Chondrocyte (in vitro differentiated cells): Measurements from ENCODE around the gene LMO1. TPM values are rescaled to one million over a fixed set of nuclear protein-coding genes. Genes with fewer than 3 reads are reported as not detected.
A peak's percentile ranks its signal among the peaks of the same experiment; 100 is the strongest.

Experiments
- DNase-seq: peaks from one replicate; pipeline ENCODE4 v3.0.0; 2021; ENCODE audit warnings: mixed read lengths, low spot score
- H3K27ac Mint-ChIP-seq: one replicate; pipeline ENCODE4 v1.8.0; 2021; ENCODE audit warnings: mild to moderate bottlenecking, moderate library complexity, mixed read lengths; ENCODE audit not compliant: unreplicated experiment
- H3K27me3 Mint-ChIP-seq: 2 replicates; pipeline ENCODE4 v1.8.0; 2021; ENCODE audit warnings: low read depth, mixed read lengths
- H3K36me3 Mint-ChIP-seq: 2 replicates; pipeline ENCODE4 v1.8.0; 2021; ENCODE audit warnings: low read depth, mixed read lengths
- H3K4me1 Mint-ChIP-seq: 2 replicates; pipeline ENCODE4 v1.8.0; 2021; ENCODE audit warnings: low read depth, mild to moderate bottlenecking, mixed read lengths
- H3K4me3 Mint-ChIP-seq: one replicate; pipeline ENCODE4 v1.8.0; 2021; ENCODE audit warnings: mild to moderate bottlenecking, moderate library complexity, mixed read lengths; ENCODE audit not compliant: unreplicated experiment
- H3K9me3 Mint-ChIP-seq: 2 replicates; pipeline ENCODE4 v1.8.0; 2021; ENCODE audit warnings: low read depth, mixed read lengths
- CTCF ChIP-seq: fragments of 200-600 bp; sonication (generic); IDR thresholded peaks from 2 replicates; pipeline ENCODE4 v1.5.0; 2021; ENCODE audit warnings: antibody characterized with exemption, mild to moderate bottlenecking, moderate library complexity
- total RNA-seq: library from RNA; stranded (reverse); gene quantifications from 3 replicates; pipeline ENCODE4 v1.2.1, GENCODE V29; 2021

LMO1 gene
- total RNA-seq, 1 donor from 2014 or later, result not detected

DNA sequence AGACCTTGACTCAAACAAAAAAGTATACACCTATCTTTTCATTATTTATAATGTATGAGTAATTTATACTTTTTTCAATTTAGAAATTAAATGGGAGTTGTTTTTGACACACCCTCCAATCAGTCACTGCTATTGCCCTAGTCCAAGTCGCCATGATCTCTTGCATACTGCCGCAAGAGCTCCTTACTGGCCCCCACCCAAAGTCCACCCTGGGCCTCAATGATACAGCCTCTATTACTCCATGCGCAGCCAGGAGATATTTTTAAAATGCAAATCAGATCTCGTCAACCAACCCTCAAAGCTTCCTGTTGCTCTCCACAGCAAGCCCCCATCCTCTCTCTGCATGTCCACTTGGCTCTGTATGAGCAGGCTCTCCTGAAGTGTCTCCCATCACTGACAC is 12.8 kb upstream of the LMO1 start:
- H3K9me3 Mint-ChIP-seq, result peaks cover 5% of the 10 kb centered on the region
- DNase-seq, result no peak
- H3K36me3 Mint-ChIP-seq, result peaks cover 3% of the 10 kb centered on the region
- no peak overlapping the region for H3K27ac Mint-ChIP-seq
- no peaks in the 10 kb centered on the region for H3K4me1 Mint-ChIP-seq
- H3K4me3 Mint-ChIP-seq, result no peak overlapping the region
- no peak for TF ChIP-seq CTCF
- H3K27me3 Mint-ChIP-seq, result peaks cover 23% of the 10 kb centered on the region

DNA sequence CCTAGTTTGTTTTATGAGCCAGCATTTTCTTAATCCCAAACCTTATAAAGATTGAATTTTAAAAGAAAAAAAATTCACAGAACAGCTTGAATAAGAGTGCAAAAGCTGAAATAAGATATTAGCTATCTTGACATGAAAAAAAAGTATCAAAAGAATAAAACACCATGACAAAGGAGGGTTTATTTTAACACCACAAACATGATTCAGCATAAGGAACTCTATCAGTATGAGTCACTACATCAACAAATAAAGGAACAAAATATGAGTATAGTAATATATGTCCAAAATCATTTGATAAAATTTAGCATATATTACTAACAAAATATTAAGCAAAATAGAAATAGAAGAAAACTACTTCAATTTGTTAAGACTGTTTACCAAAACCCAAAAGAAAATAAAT is 9.6 kb upstream of the LMO1 start:
- DNase-seq, result no peak
- H3K27ac Mint-ChIP-seq, result no peak overlapping the region
- peaks cover 5% of the 10 kb centered on the region for H3K9me3 Mint-ChIP-seq
- H3K4me3 Mint-ChIP-seq, result no peak overlapping the region
- TF ChIP-seq CTCF, result no peak
- peaks cover 50% of the 10 kb centered on the region for H3K27me3 Mint-ChIP-seq
- H3K4me1 Mint-ChIP-seq, result peaks cover 2% of the 10 kb centered on the region
- peaks cover 3% of the 10 kb centered on the region for H3K36me3 Mint-ChIP-seq

GRCh38 chr11:8271106-8271886 is 7.6 kb upstream of the LMO1 start:
- Mint-ChIP-seq H3K4me3 (no peak overlapping the region), H3K27me3 (peaks cover 55% of the 10 kb centered on the region), H3K4me1 (peaks cover 2% of the 10 kb centered on the region), H3K27ac (no peak overlapping the region), H3K36me3 (peaks cover 3% of the 10 kb centered on the region), H3K9me3 (peaks cover 5% of the 10 kb centered on the region)
- TF ChIP-seq CTCF, result no peak
- peak; percentile 11 for DNase-seq

DNA sequence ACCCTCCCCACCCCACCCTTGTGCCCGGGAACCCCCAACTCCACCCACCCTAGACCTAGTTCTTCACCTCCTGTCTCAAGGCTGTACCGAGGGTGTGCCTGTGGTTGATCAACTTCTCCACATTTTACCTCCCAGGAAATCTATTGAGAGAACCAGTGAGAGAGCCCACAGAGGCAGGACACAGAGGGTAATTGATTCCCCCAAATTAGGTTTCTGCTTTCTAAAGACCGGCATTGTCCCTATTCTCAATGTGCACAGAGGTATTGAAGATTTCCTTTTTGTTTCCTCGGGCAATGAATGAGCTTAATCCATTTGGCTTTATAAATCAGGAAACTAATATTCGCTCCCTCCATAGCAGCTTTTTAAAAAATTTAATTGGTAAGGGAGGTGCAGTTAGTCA is 6.0 kb upstream of the LMO1 start:
- no peak for DNase-seq
- Mint-ChIP-seq H3K4me1 (peaks cover 2% of the 10 kb centered on the region), H3K27ac (no peak overlapping the region), H3K4me3 (no peak overlapping the region), H3K9me3 (peaks cover 5% of the 10 kb centered on the region), H3K27me3 (peaks cover 58% of the 10 kb centered on the region), H3K36me3 (no peaks in the 10 kb centered on the region)
- no peak for TF ChIP-seq CTCF

DNA sequence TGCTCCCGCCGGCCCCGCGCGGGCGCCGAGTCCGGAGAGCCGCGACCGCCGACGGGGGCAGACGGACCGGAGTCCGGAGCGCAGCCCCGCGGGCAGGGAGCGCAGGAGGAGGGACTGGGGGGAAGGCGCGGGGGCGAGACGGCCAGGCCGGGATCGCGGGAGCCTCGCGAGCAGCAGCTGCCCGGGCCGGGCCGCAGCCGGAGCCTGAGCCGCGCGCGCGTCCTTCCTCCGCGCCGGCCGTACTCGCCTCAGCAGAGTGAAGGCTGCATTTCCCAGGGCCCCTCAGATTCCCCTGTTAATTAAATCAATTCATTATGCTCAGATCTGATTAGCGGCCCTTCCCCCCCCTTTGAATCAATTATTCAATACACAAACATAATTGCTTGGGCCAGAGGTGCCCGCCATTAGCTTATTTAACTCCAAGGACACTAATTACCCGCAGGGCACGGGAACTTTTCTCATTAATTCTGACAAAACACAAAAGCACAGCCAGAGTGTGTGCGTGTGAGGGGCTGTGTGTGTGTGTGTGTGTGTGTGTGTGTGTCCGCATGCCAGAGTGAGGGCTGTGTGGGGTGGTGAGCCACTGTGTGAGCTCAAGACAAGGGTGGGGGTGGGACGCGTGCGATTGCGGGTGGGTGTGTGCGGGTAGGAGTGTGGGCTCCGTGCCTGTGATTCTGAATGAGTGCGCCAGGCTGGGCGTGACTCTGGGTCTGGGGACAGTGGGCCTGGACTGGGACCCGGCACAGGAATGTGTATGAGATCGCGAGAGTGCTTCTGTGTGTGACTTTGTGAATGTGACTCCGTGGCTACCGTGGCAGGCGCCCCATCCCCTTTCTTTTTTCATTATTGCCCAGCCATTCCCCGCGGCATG is 5.1 kb upstream of the LMO1 start:
- no peaks in the 10 kb centered on the region for H3K9me3 Mint-ChIP-seq
- H3K36me3 Mint-ChIP-seq, result no peaks in the 10 kb centered on the region
- DNase-seq, result peak; percentile 66
- TF ChIP-seq CTCF, result no peak
- peak overlapping the region; percentile 53 for H3K4me3 Mint-ChIP-seq
- H3K27ac Mint-ChIP-seq, result no peak overlapping the region
- peaks cover 6% of the 10 kb centered on the region for H3K4me1 Mint-ChIP-seq
- peaks cover 60% of the 10 kb centered on the region for H3K27me3 Mint-ChIP-seq
